Aortic smooth muscle cell (primary cell): ENCODE data around the gene FBXL19. TPM values are rescaled to one million over a fixed set of nuclear protein-coding genes. Genes with fewer than 3 reads are reported as not detected.

Experiments
- total RNA-seq: library from RNA; depleted of rRNA; stranded (reverse); fragments of >200 nt; gene quantifications from 2 replicates; pipeline ENCODE4 v1.2.3, GENCODE V29; 2014

The FBXL19 gene, protein sequence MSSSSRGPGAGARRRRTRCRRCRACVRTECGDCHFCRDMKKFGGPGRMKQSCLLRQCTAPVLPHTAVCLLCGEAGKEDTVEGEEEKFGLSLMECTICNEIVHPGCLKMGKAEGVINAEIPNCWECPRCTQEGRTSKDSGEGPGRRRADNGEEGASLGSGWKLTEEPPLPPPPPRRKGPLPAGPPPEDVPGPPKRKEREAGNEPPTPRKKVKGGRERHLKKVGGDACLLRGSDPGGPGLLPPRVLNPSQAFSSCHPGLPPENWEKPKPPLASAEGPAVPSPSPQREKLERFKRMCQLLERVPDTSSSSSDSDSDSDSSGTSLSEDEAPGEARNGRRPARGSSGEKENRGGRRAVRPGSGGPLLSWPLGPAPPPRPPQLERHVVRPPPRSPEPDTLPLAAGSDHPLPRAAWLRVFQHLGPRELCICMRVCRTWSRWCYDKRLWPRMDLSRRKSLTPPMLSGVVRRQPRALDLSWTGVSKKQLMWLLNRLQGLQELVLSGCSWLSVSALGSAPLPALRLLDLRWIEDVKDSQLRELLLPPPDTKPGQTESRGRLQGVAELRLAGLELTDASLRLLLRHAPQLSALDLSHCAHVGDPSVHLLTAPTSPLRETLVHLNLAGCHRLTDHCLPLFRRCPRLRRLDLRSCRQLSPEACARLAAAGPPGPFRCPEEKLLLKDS
- 12.9 and 13.2 TPM in 2 replicates for total RNA-seq

DNA sequence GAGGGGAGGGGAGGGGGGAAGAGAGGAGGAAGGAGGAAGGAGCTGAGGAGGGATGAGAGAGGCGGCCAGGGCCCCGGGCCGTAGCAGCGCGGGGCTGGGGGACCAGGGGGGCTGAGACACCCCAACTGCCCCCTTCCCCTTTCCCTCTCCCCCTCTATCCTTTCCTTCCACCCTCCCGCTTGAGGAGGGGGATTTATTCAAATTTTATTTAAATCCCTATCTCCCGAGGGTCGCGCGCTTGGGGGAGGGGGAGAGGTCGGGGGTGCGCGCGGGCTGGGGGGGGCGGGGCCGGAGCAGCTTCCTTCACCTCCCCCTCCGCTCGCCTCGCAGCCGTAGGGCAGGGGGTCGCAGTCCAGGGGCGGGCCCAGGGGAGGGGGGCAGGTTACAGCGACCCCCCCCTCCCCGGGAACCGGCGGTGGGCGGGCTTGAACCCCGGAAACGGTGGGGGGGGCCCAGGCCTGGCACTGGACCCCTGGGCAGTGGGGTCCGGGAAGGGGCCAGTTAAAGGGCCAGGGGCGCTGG lies at the start of gene FBXL19:
Gene FBXL19, plus strand, starts transcription at position 19 of the 522 bp plus-strand sequence. CDS start 2,183 bp downstream, outside the sequence.

DNA sequence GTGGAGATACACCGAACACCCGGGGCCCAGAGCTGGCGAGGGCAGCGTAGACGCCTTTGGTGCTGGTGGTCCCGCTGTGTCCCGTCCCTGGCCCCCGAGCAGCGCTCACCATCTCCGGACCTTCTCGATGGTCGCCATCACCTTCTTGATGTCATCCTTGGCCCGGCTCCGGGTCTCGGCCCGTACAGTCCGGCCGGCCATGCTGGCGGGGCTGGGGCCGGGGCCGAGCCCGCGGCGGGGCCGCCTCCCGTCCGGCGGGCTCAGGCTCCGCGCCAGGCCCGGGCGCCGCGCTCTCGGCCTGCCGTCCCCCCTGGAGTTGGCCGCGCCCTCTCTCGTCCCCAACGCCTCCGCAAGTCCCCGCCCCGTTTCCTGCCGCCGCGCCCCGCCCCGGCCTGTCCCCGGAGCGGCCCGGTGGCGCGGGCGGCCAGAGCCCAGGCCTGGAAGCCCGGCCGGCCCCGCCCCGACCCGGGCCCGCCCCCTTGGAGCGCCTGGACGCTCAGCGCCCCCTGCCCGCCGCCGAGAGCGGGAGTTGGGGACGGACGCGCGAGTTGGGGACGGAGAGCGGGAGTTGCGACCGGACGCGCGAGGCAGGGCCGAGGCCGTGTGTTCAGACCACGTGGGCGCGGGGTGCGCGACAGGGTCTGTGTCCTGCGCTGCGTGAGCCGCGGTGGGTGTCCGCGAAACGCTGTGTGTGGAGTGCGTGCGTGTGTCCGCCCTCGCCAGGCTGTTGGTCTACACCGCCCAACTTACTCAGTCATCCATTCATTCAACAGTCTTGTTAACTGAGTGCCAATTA lies 29.4 kb upstream of the FBXL19 start, which contains the start of gene BCL7C:
Gene BCL7C, minus strand, starts transcription at position 334 of the 796 bp plus-strand sequence. Its CDS starts 133 bp downstream, at position 201.

DNA sequence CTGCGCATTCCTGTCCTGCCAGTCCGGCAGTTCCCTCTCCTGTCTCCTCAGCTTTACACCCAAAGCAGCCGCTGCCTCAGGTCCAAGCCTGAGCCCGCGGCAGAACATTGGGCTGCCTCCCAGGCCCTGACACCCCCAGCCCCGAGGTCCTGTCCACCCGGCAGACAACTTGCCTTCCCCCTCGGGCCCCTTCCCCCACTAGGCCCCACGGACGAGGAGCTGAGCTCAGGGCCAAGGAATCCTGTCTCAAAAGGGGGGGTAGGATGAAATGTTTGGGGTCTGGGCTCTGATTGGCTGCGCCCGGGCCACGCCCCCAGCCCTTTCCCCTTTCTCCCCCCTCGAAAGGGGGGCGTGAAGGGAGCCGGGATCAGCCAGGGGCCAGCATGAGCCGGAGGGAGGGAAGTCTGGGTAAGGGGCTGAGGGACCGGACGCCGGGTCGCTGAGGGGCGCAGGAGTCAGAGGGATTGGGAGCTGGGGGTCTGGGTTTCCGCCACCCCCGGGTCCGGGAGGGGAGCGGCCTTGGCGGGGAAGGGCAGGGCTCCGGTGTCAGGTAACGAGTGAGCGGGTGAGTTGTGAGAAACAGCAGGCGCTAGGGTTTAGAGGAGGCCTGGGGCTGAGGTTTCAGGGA lies 27.0 kb upstream of the FBXL19 start, which contains the start of gene CTF1:
Gene CTF1, plus strand, starts transcription at position 354 of the 628 bp plus-strand sequence. Its CDS starts 30 bp downstream, at position 384.

DNA sequence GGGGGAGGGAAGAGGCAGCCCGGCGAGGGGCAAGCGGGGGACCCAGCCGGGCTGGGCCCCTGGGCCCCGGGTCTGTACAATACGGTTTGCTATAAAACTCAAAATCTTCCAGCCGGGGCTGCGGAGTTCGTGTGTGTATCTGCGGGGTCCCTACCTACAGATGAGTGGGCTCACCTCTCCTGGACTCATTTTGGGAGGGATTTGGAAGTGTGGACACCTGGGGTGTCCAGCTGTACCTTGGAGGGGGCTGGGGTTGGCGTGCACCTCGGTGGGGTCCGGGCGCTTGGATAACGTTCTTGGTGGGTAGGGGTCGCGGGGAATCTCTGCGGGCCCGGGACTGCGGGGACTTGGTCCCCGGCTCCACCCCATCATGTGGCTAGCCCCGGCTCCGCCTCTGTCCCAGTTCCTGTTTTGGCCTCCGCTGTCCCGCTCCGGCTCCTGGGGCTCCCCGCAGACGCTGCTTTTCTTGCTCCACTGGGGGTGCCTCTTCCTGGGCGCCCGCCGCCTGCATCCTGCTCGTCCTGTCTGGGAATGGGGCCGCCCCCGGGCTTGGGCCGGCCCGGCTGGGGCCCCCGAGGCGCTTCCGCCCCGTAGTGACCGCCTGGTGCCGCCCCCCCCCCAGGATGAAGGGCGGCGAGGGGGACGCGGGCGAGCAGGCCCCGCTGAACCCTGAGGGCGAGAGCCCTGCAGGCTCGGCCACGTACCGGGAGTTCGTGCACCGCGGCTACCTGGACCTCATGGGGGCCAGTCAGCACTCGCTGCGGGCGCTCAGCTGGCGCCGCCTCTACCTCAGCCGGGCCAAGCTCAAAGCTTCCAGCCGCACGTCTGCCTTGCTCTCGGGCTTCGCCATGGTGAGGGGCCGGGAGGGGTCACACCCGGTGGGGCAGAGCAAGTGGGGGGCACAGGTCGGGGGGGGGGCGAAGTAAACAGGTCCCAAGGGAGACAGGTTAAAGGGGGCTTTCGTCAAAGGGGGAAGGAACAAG lies 25.6 kb downstream of the FBXL19 start, which contains the start of gene ORAI3:
Gene ORAI3, plus strand, starts transcription at position 402 of the 983 bp plus-strand sequence. Its CDS starts 222 bp downstream, at position 624.

DNA sequence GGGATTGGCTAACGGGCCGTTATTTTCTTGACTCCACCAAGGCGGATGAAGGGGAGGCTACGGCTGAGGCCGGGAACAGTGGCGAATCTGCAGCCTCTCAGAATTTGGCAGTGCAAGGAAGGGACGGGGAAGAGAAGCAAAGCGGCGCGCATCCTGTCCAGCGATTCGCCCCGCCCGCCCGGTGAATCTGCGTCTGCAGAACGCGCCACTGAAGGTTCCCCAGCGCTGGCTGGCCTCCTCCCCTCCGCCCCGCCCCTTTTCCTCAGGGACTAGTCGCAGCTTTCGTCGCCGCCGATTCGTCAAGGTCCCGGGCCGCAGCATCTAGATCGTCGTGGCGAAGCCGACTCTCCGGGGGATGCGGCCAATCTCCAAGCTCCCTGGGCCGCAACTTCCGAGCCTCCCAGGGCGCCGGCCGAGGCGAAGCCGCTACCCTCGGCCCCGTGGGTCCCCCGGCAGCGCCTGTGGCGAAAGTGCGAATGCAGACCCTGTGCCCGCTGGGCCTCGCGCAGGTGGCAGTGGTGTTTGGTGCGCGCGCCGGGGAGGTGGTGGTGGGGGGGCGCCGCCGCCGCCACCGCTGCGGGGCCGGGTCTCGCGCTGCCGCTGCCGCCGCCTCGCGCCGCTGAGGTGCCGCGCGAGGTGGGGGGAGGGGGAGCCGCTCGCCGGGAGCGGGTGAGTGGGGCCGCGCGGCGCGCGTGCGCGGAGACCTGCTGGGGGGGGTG lies 34.2 kb downstream of the FBXL19 start, which contains the start of gene SETD1A:
Gene SETD1A, plus strand, starts transcription at position 299 of the 719 bp plus-strand sequence. CDS start 978 bp downstream, outside the sequence.

DNA sequence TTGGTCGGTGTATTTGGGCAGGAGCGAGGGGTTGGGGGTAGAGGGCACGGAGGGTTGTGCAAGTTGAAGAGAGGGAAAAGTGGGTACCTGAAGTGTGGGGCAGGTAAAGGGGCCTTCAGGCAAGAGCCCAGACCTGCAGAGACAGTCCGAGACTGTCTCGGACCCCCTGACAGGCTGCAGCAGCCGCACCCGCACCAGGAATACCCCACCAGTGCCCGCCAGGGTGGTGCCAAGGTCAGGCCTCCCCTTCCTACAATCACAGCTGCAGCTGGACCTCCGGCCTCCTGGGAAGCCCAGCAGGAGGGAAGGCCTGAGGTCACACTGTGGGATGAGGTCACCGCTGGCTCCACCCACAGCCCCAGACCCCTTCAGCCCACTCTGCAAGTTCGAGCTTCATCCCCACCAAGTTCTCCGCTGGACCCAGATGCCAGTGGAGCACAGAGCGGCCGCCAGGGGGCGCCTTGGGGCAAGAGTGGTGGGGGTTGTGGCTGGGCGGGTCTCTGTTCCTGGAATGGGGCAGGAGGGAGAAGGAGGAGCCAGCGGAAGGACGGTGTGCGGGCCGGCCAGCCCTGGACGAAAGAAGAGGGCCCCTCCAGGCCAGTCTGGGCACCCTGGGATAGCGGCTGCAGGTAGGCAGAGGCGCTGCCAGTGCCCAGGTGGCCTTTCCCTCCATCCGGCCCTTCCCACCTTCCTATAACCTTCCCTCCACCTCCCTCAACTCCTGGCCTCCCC lies 61.5 kb downstream of the FBXL19 start, which contains the start of gene HSD3B7:
Gene HSD3B7, plus strand, starts transcription at position 539 of the 732 bp plus-strand sequence. CDS start 452 bp downstream, outside the sequence.

Other genes starting within 250 kb of the FBXL19 start
- 20.9 and 24.3 TPM in 2 replicates for gene SRCAP, start 224.4 kb upstream of the FBXL19 start, total RNA-seq
- gene PHKG2, start 175.1 kb upstream of the FBXL19 start, total RNA-seq, result 14.5 and 16.9 TPM in 2 replicates
- 2.7 and 2.9 TPM in 2 replicates for gene CFAP119, start 161.5 kb upstream of the FBXL19 start, total RNA-seq
- gene RNF40, start 161.2 kb upstream of the FBXL19 start, total RNA-seq, result 62.4 and 68.3 TPM in 2 replicates
- gene ZNF629, start 136.4 kb upstream of the FBXL19 start, total RNA-seq, result 8.6 and 8.7 TPM in 2 replicates
- gene BCL7C, start 29.5 kb upstream of the FBXL19 start, total RNA-seq, result 44.0 and 51.7 TPM in 2 replicates
- 0.81 and 0.92 TPM in 2 replicates for gene CTF1, start 27.0 kb upstream of the FBXL19 start, total RNA-seq
- 31.3 and 38.6 TPM in 2 replicates for gene ORAI3, start 25.5 kb downstream of the FBXL19 start, total RNA-seq
- 1.7 and 3.4 TPM in 2 replicates for gene SETD1A, start 34.2 kb downstream of the FBXL19 start, total RNA-seq
- 25.8 and 27.6 TPM in 2 replicates for gene HSD3B7, start 61.6 kb downstream of the FBXL19 start, total RNA-seq
- gene STX1B, start 87.1 kb downstream of the FBXL19 start, total RNA-seq, result 0.25 and 0.40 TPM in 2 replicates
- 25.3 and 29.5 TPM in 2 replicates for gene STX4, start 110.0 kb downstream of the FBXL19 start, total RNA-seq
- gene ZNF668, start 150.7 kb downstream of the FBXL19 start, total RNA-seq, result 7.5 and 9.6 TPM in 2 replicates
- gene ZNF646, start 150.8 kb downstream of the FBXL19 start, total RNA-seq, result 9.9 and 11.1 TPM in 2 replicates
- gene PRSS53, start 165.4 kb downstream of the FBXL19 start, total RNA-seq, result 1.3 and 1.5 TPM in 2 replicates
- 91.0 and 98.6 TPM in 2 replicates for gene VKORC1, start 171.2 kb downstream of the FBXL19 start, total RNA-seq
- gene BCKDK, start 184.8 kb downstream of the FBXL19 start, total RNA-seq, result 12.2 and 13.7 TPM in 2 replicates
- 36.3 and 38.7 TPM in 2 replicates for gene KAT8, start 194.1 kb downstream of the FBXL19 start, total RNA-seq
- gene PRSS8, start 212.2 kb downstream of the FBXL19 start, total RNA-seq, result not detected in 2 replicates
- 0.53 and 0.62 TPM in 2 replicates for gene PRSS36, start 226.5 kb downstream of the FBXL19 start, total RNA-seq